Brain pericyte (primary cell): Measurements from ENCODE around the gene FAAH.

Experiments used
- DNase-seq: peaks from one replicate; pipeline ENCODE4 v3.0.0-alpha.2; 2012; ENCODE audit warnings: low read depth, low spot score

Gene FAAH

DNA sequence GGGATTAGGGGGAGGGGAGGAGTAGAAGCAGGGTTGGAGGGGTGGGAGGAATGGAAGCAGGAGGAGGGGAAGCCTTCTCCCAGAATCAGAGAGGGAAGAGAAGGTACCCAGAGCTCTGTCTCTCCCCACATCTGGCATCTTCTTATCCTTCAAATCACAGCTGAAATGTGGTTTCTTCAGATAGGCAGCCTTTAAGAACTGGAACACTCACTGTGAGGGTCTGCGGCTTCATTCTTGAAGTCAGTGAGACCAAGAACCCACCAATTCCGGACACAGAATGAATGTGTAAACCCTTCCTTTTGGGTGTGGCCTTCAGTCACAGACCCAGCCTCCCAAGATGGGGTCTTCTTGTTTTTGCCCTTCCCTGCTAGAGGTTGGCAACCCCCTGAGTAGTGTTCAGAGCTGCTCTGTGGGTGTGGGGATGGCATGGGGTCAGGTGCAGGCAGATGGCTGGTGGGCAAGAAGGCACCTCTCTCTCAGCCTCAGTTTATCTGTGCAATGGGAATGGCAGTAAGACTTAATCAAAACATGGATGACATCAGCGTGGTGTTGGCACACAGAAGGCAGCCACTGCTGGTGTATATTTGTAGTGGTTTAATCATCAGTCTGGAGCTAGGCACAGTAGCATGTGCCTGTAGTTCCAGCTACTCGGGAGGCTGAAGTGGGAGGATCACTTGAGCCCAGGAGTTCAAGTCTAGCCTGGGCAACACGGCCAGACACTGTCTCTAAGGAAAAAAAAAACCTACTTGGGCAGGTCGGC, 7.2 kb downstream of the FAAH start:
- no peak for DNase-seq

DNA sequence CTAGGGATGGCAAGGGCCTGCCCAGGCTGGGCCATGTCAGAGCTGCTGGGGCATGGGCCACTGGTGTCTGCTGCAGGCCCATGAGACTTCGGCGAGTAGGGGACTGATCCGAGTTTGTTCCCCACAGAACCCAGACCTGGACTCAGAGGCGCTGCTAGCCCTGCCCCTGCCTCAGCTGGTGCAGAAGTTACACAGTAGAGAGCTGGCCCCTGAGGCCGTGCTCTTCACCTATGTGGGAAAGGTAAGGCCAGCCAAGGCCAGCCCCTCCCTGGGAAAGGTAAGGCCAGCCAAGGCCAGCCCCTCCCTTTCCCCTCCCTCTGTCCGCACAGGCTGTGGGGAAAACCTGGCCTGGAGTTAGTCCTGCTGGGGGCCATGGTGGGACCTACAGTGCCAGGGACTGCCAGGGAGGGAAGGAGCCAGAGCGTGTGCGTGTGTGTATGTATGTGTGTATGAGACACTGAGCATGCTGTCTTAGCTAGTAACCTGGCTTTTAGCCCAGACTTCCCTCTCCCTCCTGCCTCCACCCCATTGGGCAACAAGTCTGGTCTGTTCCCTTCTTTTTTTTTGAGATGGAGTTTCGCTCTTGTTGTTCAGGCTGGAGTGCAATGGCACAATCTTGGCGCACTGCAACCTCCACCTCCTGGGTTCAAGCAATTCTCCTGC, 8.0 kb downstream of the FAAH start:
- peak; percentile 31 for DNase-seq

DNA sequence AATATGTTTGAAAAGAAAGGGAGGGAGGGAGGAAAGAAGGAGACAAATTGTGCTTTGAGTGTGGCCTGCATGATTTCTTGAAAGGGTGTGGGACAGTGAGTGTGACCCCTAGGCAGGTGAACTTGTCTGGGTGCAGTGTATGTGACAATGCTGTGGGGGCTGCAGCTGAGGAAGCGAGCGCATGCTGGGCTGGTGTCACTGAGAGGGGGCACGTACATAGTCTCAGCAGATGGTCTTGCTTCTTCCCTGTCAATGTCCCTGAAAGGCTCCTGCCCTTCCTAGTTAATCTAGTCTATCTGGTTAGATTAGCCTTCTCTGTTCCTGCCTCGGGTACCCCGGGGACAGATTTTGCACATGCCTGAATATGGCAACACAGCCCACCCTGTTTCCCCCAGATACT, 9.8 kb downstream of the FAAH start:
- no peak for DNase-seq

DNA sequence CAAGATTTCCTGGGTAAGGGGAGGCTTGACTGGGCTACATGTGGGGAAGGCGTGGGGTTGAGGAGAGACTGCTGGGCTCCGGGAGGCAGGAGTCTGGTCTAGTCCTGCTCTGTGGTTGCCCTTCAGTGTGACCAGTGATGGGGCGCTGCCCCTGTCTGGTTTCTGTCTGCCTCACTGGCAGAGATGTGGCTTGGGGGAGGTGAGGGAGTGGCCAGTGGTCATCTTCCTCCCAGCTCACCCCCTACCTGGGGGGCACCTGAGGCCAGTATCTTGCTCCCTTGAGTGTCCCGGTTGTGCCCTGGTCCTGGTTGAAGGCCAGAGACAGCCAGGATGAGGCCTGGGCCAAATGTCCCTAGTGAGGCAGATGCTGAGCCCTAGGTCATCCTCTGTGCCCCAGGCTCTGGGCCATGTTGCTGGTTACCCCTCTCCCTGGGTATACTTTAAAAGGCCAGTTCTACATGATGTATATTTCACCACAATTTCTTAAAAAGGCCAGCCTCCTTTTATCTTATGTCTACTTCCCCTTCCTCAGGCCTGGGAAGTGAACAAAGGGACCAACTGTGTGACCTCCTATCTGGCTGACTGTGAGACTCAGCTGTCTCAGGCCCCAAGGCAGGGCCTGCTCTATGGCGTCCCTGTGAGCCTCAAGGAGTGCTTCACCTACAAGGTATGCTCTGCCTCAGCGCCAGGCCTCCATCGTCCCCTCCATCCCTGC, 10.5 kb downstream of the FAAH start:
- DNase-seq: no peak

DNA sequence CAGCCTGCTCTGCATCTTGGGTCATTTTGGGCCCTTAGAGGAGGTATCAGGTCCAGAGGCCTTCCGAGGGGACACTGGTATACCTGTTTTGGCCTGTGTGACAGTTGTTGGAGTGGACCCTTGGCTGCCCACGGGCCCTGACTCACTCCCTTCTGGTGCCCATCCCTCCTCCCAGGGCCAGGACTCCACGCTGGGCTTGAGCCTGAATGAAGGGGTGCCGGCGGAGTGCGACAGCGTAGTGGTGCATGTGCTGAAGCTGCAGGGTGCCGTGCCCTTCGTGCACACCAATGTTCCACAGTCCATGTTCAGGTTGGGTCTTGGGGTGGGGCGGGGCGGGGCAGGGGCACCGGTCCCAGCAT, 11.1 kb downstream of the FAAH start:
- DNase-seq: no peak

DNA sequence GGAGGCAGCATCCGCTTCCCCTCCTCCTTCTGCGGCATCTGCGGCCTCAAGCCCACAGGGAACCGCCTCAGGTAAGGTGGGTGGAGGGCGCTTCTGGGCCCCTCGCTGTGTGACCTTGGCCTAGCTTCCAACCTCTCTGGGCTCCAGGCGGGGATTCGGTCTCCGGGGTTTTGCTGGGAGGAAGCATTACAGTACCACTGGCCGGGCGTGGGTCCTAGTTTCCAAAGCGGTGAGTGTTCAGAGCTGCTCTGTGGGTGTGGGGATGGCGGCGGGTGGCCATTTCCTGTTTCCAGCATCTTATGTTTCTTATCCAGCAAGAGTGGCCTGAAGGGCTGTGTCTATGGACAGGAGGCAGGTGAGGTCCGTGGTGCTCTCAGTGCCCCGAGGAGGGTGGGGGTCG, 11.6 kb downstream of the FAAH start:
- no peak for DNase-seq

DNA sequence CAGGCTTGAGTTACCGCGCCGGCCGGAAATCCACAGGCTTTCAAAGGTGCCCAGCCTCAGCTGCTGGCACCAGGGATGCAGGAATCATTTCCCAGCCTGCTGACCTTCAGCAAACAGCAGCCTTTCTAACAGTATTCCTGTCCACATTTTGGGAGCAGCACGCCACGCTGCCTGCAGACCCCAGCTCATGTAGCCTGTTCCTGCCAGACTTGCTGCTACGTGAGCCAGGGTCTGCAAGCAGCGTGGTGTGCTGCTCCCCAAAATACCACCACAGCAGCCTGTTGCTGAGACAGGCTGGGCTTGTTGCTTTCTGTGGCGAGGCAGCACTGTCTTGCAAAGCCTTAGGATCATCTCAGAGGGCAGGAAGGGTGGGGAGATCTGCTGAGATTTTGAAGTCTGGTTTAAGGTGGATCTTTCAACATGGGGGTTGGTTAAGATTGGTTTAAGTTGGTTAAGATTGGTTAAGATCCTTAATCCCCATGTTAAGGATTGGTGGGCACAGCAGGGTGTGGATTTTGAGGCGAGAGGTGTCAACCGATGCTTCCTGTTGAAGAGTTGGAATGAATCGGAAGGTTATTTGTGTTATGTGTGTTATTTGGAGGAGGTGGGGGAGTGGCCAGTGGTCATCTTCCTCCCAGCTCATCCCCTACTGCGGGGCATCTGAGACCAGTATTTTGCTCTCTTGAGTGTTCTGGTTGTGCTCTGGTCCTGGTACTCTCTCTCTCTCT, 12.9 kb downstream of the FAAH start:
- DNase-seq: no peak

DNA sequence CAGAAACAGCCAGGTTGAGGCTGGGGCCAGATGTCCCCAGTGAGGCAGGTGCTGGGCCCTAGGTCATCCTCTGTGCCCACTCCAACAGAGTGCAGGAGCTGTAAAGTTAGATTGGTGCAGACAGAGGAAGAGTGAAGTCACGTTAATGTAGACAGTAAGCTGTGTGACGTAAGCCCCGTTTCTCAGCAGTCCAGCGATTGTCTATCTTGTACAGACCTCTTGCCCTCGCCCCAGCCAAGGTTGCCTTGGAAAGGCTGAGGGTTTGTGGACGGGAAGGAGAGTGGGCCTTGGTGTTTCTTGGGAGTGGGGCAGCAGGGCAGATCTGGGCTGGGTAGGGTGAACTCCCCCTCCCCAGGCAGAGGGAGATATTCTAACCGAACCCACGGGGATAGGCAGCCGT, 13.5 kb downstream of the FAAH start:
- DNase-seq: no peak

DNA sequence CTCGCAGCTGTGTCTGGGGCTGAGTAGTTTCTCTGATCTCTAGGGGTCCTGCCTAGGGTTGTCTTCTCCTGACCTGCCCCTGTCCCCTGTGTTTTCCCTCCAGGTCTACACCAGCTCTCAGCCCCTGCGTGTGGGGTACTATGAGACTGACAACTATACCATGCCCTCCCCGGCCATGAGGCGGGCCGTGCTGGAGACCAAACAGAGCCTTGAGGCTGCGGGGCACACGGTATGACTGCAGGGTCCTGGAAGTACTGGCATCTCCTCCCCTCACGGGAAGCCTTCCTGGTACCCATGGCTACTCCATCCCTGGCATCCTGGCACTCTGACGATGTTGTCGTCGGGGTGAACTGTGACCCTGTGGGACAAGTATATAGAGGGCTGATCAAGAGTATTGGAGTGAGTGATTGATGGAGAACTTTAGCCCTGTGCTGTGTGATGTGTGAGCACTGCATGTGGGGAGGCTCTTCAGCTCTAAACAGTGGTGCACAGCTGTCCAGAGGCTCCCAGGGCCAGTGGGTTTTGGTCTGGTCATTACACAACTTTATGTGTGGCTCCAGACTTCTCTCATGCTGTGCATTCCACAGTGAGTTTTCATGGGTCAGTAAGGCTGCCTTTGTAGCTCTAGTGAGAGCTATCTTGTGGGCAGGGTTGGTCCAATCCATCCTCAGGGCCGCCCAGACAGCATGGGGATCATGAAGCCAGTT, 14.4 kb downstream of the FAAH start:
- no peak for DNase-seq

DNA sequence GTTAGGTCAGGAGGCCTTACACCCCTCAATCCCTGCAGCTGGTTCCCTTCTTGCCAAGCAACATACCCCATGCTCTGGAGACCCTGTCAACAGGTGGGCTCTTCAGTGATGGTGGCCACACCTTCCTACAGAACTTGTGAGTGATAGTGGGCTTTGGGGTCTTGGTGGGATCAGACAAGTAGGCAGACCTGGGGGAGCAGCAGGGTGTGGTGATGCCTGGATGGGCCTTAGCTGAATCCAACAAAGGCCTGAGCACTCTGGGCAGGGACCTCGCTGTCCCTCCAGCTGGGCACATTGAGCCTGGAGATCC, 14.9 kb downstream of the FAAH start:
- no peak for DNase-seq

DNA sequence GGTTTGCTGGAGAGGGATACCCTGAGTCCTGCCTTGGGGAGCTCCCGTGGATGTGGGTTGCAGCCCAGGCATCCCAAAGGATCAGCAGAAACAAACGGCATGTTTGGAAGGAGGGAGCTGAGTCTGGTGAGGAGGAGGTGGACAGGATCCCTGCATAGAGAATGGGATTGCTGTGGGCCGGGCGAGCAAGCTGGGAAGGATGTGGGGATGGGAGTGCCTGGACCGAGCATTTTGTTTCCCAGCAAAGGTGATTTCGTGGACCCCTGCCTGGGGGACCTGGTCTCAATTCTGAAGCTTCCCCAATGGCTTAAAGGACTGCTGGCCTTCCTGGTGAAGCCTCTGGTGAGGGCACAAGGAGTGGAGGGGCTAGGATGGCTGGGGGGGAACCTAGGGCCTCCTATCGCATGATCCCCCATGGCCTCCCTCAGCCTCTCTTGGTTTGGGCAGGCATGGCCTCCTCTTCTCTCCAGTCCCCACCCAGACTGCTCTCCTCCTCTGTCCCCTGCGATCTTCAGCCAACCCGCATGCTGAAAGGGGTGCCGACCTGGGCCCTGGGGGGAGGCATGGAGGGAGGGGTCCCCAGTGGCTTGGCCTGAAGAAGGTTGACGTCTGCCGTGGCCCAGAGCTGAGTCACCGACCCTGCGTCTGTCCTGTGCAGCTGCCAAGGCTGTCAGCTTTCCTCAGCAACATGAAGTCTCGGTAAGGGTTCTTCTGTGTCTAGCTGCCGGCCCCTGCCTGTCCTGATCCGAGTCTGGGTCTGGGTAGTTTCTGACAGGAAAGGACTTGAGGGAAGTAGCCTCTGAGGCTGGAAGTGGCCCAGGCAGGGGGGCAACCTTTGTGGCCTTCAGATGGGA, 16.3 kb downstream of the FAAH start:
- no peak for DNase-seq

DNA sequence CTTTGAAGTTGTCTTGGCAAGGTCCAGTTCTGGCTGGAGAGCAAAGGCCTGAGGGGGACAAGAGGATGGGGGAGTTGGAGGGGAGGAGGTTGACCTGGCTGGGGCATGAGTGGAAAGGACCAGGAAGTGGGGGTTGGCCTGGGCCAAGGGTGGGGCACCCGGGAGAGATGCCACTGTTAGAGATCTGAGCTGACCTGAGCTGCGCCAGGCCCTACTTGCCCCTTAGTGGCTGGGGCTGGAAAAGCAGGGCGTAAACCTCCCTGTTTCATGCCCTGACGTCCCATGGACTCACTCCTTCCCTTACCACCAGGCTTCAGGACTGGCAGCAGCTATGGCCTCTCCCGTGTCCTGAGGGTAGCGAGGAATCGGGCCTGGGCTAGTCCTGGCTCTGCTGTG, 16.9 kb downstream of the FAAH start:
- no peak for DNase-seq

DNA sequence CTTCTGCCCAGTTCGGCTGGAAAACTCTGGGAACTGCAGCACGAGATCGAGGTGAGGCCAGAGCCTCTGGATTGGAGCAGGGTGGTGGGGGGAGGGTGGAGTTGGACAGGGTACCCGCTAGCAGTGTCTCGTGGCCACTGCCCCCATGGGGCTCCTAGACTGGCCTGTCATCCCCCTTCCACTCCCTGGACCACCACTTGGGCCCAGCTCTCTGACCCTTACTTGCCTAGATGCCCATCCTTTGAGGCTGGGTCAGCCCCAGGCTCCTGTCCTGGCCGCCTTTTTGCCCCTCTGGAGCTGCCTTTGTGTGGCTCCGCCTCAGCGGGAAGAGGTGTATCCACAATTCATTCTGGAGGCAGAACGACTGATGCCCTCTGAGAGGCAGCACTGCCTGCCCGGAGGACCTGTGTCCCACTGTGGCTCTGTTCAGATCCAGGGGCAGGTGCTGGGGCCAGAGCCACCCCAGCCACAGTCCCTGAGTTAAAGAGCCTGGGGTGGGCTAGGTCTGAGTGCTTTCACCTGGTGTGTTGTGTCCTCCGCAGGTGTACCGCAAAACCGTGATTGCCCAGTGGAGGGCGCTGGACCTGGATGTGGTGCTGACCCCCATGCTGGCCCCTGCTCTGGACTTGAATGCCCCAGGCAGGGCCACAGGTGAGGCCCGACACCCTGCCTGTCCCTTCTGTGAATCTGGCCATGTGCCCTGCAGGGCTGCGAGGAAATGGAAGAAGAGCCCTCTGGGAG, 17.7 kb downstream of the FAAH start:
- no peak for DNase-seq

DNA sequence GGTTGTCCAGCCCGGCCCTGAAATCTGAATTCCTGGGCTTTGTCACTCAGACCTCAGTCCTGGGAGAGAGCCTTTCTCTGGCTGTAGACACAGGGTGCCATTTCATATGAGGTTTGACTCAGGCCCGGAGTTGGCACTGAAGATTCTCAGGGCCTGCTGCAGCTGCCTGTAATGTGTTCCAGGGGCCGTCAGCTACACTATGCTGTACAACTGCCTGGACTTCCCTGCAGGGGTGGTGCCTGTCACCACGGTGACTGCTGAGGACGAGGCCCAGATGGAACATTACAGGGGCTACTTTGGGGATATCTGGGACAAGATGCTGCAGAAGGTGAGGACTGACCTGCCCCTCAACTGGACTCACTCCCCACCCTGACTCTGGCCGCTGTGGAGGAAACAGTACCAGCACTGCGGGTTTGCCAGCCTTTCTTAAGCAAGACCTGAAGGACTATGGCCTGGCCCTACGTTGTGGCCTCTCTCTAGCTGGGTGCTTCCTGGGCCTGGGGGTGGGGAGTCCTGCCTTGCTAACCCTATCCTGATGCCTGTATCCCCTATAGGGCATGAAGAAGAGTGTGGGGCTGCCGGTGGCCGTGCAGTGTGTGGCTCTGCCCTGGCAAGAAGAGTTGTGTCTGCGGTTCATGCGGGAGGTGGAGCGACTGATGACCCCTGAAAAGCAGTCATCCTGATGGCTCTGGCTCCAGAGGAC, 18.9 kb downstream of the FAAH start:
- DNase-seq: no peak

DNA sequence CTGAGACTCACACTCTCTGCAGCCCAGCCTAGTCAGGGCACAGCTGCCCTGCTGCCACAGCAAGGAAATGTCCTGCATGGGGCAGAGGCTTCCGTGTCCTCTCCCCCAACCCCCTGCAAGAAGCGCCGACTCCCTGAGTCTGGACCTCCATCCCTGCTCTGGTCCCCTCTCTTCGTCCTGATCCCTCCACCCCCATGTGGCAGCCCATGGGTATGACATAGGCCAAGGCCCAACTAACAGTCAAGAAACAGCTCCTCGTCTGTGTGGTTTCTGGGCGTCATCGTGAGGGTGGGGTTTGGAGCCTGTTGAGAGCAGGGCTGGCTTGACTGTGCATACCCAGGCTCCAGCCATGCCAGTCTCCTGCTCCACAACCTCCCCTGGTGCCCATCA, 19.5 kb downstream of the FAAH start:
- DNase-seq: no peak

DNA sequence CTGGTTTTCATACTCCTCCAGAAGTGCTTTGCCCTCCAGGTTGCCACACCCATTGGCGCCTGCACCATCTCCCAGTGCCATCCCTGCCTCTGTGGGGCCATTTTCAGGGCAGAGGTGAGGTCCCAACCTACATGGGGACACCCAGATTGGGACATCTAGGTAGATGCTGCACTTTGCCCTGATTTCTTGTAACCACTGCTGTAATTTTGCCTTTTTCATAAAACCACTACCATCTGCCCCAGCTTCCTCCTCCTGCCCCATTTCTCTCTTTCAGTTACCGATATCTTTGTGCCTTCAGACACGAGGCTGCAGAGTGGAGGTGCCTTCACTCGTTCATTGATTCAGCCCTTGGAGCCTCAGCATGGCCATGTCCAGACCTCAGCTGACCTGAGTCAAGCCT, 21.4 kb downstream of the FAAH start:
- DNase-seq: no peak

DNA sequence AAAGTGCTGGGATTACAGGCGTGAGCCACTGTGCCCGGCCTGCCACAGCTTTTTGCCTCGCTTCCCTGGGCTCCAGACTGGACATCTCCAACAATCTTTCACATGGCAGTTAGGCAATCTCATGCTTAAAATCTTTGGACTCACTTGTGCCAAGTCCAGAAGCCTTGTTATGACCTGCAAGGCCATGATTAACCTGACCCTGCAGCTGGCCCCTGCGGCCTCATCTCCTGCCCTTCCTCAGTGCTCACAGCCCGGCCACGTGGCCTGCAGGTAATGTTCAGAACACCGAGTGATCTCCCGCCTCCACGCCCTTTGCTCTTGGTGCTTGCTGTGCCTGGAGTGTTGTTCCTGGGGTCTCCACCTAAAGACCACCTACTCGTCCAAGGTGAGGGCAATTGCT, 24.9 kb downstream of the FAAH start:
- DNase-seq: no peak

DNA sequence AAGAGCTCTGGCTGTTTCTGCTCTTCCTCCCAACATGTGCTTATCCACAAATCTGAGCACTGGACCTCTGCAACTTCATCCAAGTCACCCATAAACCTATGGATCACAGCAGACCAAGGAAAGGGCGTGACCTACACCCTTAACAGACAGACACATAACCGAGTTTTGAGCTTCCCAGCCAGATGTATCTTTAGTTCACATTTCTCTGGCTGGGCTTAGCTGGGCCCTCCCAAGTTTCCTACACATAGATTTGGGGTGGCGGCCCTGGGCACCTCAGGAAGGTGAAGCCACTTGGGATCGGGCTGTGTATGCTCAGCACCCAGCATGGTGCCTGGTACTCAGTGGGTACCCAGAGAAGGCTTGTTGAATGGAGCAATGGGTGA, 26.4 kb downstream of the FAAH start:
- DNase-seq: no peak

DNA sequence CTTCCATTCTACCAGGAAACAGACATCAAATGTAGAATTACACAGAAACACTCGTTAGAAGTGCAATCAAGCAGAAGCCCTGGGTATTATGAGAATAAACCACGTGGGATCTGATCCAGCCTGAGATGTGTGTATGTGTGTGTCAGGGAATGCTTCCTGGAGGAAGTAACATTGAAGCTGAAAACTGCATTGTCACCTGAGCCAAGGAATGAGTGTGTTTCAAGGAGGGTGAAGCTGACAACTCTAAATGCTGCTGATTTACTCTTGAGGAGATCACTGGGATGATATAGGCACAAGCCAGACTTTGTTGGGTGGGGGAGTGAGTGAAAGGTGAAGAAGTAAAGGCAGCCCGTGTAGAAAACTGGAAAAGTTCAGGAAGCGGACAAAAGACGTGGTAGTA, 27.6 kb downstream of the FAAH start:
- no peak for DNase-seq
